ENCODE results near the gene ATXN1.

DNA sequence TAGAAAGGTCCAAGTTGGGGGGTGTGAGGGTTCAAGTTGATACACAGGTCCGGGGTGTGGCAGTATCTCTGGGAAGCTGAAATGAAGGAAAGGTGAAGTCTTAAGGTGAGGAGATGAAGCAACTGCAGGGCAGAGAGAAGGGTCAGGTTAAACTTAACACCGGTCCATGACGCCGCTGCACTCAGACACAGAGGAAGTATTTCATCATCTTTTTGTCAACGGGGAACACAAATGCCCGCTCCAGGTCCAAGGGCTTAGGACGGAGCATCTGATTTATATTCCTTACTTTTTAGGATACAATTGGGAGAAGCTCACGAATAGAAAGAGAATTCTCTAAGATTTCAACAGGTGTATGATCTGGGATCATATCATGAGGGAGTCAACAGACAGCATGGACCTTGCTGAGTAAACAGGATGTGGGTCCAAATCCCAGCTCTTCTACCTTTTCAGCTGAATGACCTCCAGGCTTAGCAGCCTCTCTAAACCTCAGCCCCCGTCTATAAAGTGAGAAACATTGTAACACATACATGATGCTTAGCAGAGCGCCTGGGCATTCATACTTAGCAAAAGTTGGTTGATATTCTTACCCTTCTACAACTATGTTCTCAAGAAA is 197.5 kb downstream of the ATXN1 start:
- TF ChIP-seq GATA2 (IDR thresholded peaks at IDR 0.05; ENCODE audit: low read depth, low read length) = no peak
- TF ChIP-seq GATA3 (IDR thresholded peaks at IDR 0.05; ENCODE audit: low read depth, low read length) = no peak
